Panc1 (cell line): ENCODE results near the gene H2AZ2.

Experiments used
- POLR2AphosphoS5 ChIP-seq: IDR thresholded peaks from 2 replicates; pipeline ENCODE4 v1.6.1; 2012; ENCODE audit warnings: mild to moderate bottlenecking, low read depth, low read length, moderate library complexity
- TCF7L2 ChIP-seq: IDR thresholded peaks from 2 replicates; pipeline ENCODE4 v1.6.1; 2011; ENCODE audit warnings: mild to moderate bottlenecking, low read depth, low read length, inconsistent platforms
- TF ChIP-seq, protein P1 (sequence below): fragments of 450-650 bp; IDR thresholded peaks from 2 replicates; pipeline ENCODE4 v1.5.1; 2017; ENCODE audit warnings: mild to moderate bottlenecking

- TF ChIP-seq, protein P1, sequence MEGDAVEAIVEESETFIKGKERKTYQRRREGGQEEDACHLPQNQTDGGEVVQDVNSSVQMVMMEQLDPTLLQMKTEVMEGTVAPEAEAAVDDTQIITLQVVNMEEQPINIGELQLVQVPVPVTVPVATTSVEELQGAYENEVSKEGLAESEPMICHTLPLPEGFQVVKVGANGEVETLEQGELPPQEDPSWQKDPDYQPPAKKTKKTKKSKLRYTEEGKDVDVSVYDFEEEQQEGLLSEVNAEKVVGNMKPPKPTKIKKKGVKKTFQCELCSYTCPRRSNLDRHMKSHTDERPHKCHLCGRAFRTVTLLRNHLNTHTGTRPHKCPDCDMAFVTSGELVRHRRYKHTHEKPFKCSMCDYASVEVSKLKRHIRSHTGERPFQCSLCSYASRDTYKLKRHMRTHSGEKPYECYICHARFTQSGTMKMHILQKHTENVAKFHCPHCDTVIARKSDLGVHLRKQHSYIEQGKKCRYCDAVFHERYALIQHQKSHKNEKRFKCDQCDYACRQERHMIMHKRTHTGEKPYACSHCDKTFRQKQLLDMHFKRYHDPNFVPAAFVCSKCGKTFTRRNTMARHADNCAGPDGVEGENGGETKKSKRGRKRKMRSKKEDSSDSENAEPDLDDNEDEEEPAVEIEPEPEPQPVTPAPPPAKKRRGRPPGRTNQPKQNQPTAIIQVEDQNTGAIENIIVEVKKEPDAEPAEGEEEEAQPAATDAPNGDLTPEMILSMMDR = no peak
- no peak for TF ChIP-seq POLR2AphosphoS5
- no peak for TF ChIP-seq TCF7L2
These were observed 49.4 kb upstream of the H2AZ2 start for GRCh38 chr7:44897309-44897708.
